Tibial nerve (tissue), 4 donors: ENCODE data around the gene DYRK1A. TPM values are rescaled to one million over a fixed set of nuclear protein-coding genes. Genes with fewer than 3 reads are reported as not detected.

Source experiments
- DNase-seq, 2 donors: peaks; one replicate each; pipeline ENCODE4 v3.0.0-alpha.2; 2019; ENCODE audit warnings: low spot score in 2 of 2
- H3K27ac ChIP-seq, 4 donors: fragments of 200-600 bp; sonication (generic) in 3 of 4; one replicate each; pipeline ENCODE4 v1.5.1; 2017 to 2019; ENCODE audit warnings: mild to moderate bottlenecking in 1 of 4
- H3K27me3 ChIP-seq, 2 donors: fragments of 200-600 bp; sonication (generic) in 1 of 2; one replicate each; pipeline versions ENCODE4 v1.5.1 to v1.6.0; 2017 to 2019
- H3K36me3 ChIP-seq, 3 donors: fragments of 200-600 bp; sonication (generic); one replicate each; pipeline ENCODE4 v1.5.1; 2018 to 2019
- H3K4me1 ChIP-seq, 4 donors: fragments of 200-600 bp; sonication (generic) in 3 of 4; one replicate each; pipeline ENCODE4 v1.5.1; 2017 to 2019
- H3K4me3 ChIP-seq, 4 donors: fragments of 200-600 bp; sonication (generic) in 3 of 4; one replicate each; pipeline ENCODE4 v1.5.1; 2017 to 2019; ENCODE audit warnings: mild to moderate bottlenecking in 1 of 4, moderate library complexity in 1 of 4
- H3K9me3 ChIP-seq, 4 donors: fragments of 200-600 bp; sonication (generic) in 3 of 4; one replicate each; pipeline ENCODE4 v1.5.1; 2017 to 2019
- EP300 ChIP-seq, 2 donors: sonication (generic); formaldehyde crosslinking; IDR thresholded peaks; one replicate each; pipeline ENCODE4 v1.6.1; 2017; ENCODE audit warnings: antibody characterized with exemption in 2 of 2, mild to moderate bottlenecking in 1 of 2
- POLR2A ChIP-seq, 2 donors: fragments of 450-650 bp; IDR thresholded peaks; one replicate each; pipeline ENCODE4 v1.6.1; 2017; ENCODE audit warnings: antibody characterized with exemption in 2 of 2, mild to moderate bottlenecking in 2 of 2, moderate library complexity in 2 of 2
- WGBS, 2 donors: methylation state at CpG; one replicate each; pipeline ENCODE4 v1.1.5; 2018; 5-methylcytosine and 5-hydroxymethylcytosine counted together
- total RNA-seq, 4 donors: library from RNA; depleted of rRNA; stranded (reverse); fragments of >200 nt; gene quantifications; one replicate each; pipeline ENCODE4 v1.1.0, GENCODE V29; 2016
- TF ChIP-seq, protein P1 (sequence below), 5 experiments: fragments of 200-600 bp in 3 of 5; fragments of 450-650 bp in 2 of 5; sonication (generic) in 3 of 5; IDR thresholded peaks; one replicate each; pipeline ENCODE4 v1.5.1; 2016 to 2019; ENCODE audit warnings: antibody characterized with exemption in 5 of 5, mild to moderate bottlenecking in 3 of 5, moderate library complexity in 2 of 5

The DYRK1A gene
- total RNA-seq, 4 donors from 2014 or later: 65.8 to 81.6 (median 68.2) TPM

- 0 to 2% methylated on average over 20 to 39 of the region's 106 CpGs for WGBS, 2 donors
Observed at GRCh38 chr21:37365517-37366481, 774 bp upstream of the DYRK1A start.

DNA sequence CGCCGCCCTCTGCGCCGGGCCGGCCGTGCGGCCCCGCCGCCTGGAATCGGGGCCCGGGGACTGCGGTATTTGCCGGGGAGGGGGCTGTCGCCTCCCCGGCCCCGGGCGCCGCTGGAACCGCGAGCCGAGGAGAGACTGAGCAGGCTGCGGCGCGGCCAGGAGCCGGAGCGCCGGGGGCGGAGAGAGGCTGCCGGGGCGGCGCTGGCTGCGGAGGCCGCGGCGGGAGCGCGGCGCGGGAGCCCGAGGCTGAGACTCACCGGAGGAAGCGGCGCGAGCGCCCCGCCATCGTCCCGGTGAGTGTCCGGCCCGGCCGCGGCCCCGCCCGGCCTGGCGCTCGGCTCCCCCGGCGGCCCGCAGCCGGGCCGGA lies 746 bp downstream of the DYRK1A start:
- Histone ChIP-seq H3K9me3 (no peaks in the 10 kb centered on the region), H3K4me1 (peaks cover 0 to 52% (median 25%) of the 10 kb centered on the region in 4 donors)
- 0% methylated on average over 1 to 39 of the region's 61 CpGs for WGBS, 2 donors

More at GRCh38 chr21:37365517-37366481, 774 bp upstream of the DYRK1A start:
- peak; percentile 32 to 34 for DNase-seq
- H3K4me1 ChIP-seq: peaks cover 0 to 37% (median 18%) of the 10 kb centered on the region in 4 donors
- H3K36me3 ChIP-seq: no peaks in the 10 kb centered on the region
- H3K27ac ChIP-seq: peak overlapping the region; percentile 99 to 100 (median 100)
- peak; percentile 49 to 50 for TF ChIP-seq POLR2A (IDR thresholded peaks at IDR 0.05)
- TF ChIP-seq EP300 (IDR thresholded peaks at IDR 0.05): peak in 1 of 2 donors; percentile 73
- TF ChIP-seq, protein P1, sequence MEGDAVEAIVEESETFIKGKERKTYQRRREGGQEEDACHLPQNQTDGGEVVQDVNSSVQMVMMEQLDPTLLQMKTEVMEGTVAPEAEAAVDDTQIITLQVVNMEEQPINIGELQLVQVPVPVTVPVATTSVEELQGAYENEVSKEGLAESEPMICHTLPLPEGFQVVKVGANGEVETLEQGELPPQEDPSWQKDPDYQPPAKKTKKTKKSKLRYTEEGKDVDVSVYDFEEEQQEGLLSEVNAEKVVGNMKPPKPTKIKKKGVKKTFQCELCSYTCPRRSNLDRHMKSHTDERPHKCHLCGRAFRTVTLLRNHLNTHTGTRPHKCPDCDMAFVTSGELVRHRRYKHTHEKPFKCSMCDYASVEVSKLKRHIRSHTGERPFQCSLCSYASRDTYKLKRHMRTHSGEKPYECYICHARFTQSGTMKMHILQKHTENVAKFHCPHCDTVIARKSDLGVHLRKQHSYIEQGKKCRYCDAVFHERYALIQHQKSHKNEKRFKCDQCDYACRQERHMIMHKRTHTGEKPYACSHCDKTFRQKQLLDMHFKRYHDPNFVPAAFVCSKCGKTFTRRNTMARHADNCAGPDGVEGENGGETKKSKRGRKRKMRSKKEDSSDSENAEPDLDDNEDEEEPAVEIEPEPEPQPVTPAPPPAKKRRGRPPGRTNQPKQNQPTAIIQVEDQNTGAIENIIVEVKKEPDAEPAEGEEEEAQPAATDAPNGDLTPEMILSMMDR (IDR thresholded peaks at IDR 0.05): peak in 1 of 5 experiments; percentile 20
- H3K4me3 ChIP-seq: peak overlapping the region; percentile 77 to 97 (median 92)
- no peaks in the 10 kb centered on the region for H3K9me3 ChIP-seq
- H3K27me3 ChIP-seq: no peaks in the 10 kb centered on the region

GRCh38 chr21:37367703-37368540 lies 1.3 kb downstream of the DYRK1A start:
- Histone ChIP-seq H3K4me1 (peaks cover 0 to 58% (median 27%) of the 10 kb centered on the region in 4 donors), H3K27me3 (no peaks in the 10 kb centered on the region), H3K27ac (peak overlapping the region; percentile 99 to 100 (median 100)), H3K4me3 (peak overlapping the region; percentile 79 to 97 (median 92)), H3K9me3 (no peaks in the 10 kb centered on the region), H3K36me3 (no peaks in the 10 kb centered on the region)
- peak in 1 of 2 donors; percentile 25 for DNase-seq
- WGBS, 2 donors: 0 to 1% methylated on average over 49 to 66 of the region's 68 CpGs
- TF ChIP-seq POLR2A (IDR thresholded peaks at IDR 0.05): peak in 1 of 2 donors; percentile 43
- no peak for TF ChIP-seq EP300 (IDR thresholded peaks at IDR 0.05)
- TF ChIP-seq, protein P1 (IDR thresholded peaks at IDR 0.05): no peak

More for the DNA sequence above, 746 bp downstream of the DYRK1A start:
- no peaks in the 10 kb centered on the region for H3K27me3 ChIP-seq
- H3K36me3 ChIP-seq: no peaks in the 10 kb centered on the region
- TF ChIP-seq, protein P1 (IDR thresholded peaks at IDR 0.05): no peak
- no peak for TF ChIP-seq POLR2A (IDR thresholded peaks at IDR 0.05)
- no peak for TF ChIP-seq EP300 (IDR thresholded peaks at IDR 0.05)
- H3K4me3 ChIP-seq: peak overlapping the region; percentile 77 to 97 (median 92)
- H3K27ac ChIP-seq: peak overlapping the region; percentile 99 to 100 (median 100)
- no peak for DNase-seq

DNA sequence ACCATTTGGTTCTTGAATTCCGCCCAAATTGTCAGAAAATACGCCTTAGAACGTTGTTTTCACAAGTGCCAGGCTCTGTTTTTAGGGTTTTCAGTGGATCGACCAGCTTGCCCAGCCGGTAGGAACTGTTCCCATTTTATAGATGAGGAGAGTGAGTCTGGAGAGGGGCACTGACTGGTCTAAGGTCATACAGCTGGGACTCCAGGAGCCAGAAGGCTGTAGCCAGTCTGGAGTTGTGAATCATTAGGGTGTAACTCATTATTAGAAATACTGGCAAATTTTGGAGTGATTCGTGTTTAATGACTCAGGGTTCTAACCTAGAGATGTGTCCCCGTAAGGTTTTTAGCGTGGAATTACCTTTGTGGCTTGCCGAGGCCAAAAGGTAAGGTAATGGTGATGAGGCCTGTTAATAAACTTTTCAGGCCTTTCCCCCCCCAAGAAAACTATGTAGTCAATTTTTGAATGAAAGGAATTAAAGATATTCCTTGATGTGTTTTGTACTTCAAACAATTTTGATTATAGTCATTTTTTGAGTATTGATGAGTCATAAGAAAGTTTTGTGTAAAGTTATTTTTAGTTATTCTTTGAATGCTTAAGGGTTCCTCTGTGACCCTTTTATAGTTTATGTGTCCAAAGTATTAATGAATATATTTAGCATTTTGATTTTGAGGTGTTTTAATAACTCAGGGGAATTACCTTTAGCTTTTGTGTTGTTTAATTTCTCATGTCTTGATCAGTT lies 2.1 kb downstream of the DYRK1A start:
- Histone ChIP-seq H3K4me1 (peaks cover 0 to 66% (median 29%) of the 10 kb centered on the region in 4 donors), H3K27ac (peak overlapping the region; percentile 99 to 100 (median 100)), H3K36me3 (no peaks in the 10 kb centered on the region), H3K27me3 (no peaks in the 10 kb centered on the region), H3K9me3 (no peaks in the 10 kb centered on the region), H3K4me3 (peak overlapping the region; percentile 79 to 97 (median 92))
- DNase-seq: no peak
- TF ChIP-seq EP300 (IDR thresholded peaks at IDR 0.05) (peak in 1 of 2 donors; percentile 47), POLR2A (IDR thresholded peaks at IDR 0.05) (no peak)
- TF ChIP-seq, protein P1 (IDR thresholded peaks at IDR 0.05): no peak
- WGBS, 2 donors: 6 to 14% methylated on average over 9 of the region's 9 CpGs
